ENCODE measurements around the gene BMERB1. TPM values are rescaled to one million over a fixed set of nuclear protein-coding genes. Genes with fewer than 3 reads are reported as not detected.

BMERB1 gene
- total and polyA plus RNA-seq, 7 donors = 26.6 to 133 (median 41.3) TPM

DNA sequence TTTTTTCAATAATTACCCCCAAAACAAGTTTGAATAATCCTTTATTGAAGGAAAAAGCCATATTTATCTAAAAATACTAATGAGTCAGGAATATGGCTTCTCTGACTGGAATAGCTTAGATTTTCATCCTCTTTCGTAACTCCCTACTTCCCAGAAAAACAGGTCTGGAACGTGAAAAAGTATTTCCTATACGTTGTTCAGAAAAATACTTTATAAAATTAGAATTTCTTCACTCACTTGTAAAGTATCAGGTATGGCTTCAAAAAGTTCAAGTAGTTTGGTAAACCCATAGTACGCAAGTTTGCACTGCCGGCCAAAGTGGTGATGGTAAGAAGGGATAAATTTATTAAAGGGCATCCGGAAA lies 174.9 kb downstream of the BMERB1 start:
- TF ChIP-seq, protein P1, sequence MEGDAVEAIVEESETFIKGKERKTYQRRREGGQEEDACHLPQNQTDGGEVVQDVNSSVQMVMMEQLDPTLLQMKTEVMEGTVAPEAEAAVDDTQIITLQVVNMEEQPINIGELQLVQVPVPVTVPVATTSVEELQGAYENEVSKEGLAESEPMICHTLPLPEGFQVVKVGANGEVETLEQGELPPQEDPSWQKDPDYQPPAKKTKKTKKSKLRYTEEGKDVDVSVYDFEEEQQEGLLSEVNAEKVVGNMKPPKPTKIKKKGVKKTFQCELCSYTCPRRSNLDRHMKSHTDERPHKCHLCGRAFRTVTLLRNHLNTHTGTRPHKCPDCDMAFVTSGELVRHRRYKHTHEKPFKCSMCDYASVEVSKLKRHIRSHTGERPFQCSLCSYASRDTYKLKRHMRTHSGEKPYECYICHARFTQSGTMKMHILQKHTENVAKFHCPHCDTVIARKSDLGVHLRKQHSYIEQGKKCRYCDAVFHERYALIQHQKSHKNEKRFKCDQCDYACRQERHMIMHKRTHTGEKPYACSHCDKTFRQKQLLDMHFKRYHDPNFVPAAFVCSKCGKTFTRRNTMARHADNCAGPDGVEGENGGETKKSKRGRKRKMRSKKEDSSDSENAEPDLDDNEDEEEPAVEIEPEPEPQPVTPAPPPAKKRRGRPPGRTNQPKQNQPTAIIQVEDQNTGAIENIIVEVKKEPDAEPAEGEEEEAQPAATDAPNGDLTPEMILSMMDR (IDR thresholded peaks at IDR 0.05) = no peak
- H3K27me3 ChIP-seq (ENCODE audit: insufficient read depth in 3 of 3, low read length in 2 of 3) = no peaks in the 10 kb centered on the region
- 93 to 97% (median 93%) methylated on average over 6 of the region's 6 CpGs for WGBS, 3 donors
- H3K27ac ChIP-seq = peak overlapping the region; percentile 78
- DNase-seq = no peak
- intact Hi-C loops (cut with DNase I) = loop anchor here (5.0 kb wide), 2 partner anchors 47 to 87 kb away; no protein-coding TSS in a partner anchor
- H3K4me3 ChIP-seq = no peak overlapping the region
- peaks cover 5 to 86% of the 10 kb centered on the region in 2 donors for H3K36me3 ChIP-seq (ENCODE audit: insufficient read depth in 1 of 2, low read depth in 1 of 2)
- peaks cover 52% of the 10 kb centered on the region for H3K4me1 ChIP-seq
- H3K9me3 ChIP-seq = no peaks in the 10 kb centered on the region
- ATAC-seq = no peak

GRCh38 chr16:15610369-15610871 lies 176.0 kb downstream of the BMERB1 start:
- peak overlapping the region; percentile 78 for H3K27ac ChIP-seq
- intact Hi-C loops (cut with DNase I) = no loop called here
- peaks cover 52% of the 10 kb centered on the region for H3K4me1 ChIP-seq
- TF ChIP-seq, protein P1 (IDR thresholded peaks at IDR 0.05) = no peak
- no peak overlapping the region for H3K4me3 ChIP-seq
- no peaks in the 10 kb centered on the region for H3K27me3 ChIP-seq (ENCODE audit: insufficient read depth in 3 of 3, low read length in 2 of 3)
- 68 to 87% (median 76%) methylated on average over 10 of the region's 10 CpGs for WGBS, 3 donors
- peaks cover 5 to 87% of the 10 kb centered on the region in 2 donors for H3K36me3 ChIP-seq (ENCODE audit: insufficient read depth in 1 of 2, low read depth in 1 of 2)
- peak; percentile 43 to 62 (median 54) for ATAC-seq
- no peaks in the 10 kb centered on the region for H3K9me3 ChIP-seq
- DNase-seq = no peak

DNA sequence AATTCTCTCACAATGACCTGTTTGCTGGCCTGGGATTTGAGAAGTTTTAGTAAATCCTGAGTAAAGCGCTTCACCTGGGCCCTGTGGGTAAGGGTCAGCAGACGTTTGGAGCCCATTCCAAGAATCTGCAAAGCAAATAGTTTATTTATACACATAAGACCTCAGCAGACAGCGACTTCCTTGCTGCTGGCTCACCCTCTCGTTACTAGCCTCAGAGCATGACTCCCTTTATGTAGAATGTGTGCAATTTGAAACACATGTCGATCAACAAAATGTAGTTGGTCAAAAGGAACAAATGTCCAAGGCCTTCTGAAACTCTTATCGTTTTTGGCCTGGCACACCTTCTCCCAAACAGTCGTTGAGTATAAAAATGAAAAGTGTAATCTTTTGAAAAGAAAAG lies 177.2 kb downstream of the BMERB1 start:
- H3K4me1 ChIP-seq = peaks cover 63% of the 10 kb centered on the region
- no peak overlapping the region for H3K4me3 ChIP-seq
- no peaks in the 10 kb centered on the region for H3K27me3 ChIP-seq (ENCODE audit: insufficient read depth in 3 of 3, low read length in 2 of 3)
- WGBS, 3 donors = 65 to 75% (median 71%) methylated on average over 7 of the region's 7 CpGs
- DNase-seq = no peak
- peaks cover 6 to 89% of the 10 kb centered on the region in 2 donors for H3K36me3 ChIP-seq (ENCODE audit: insufficient read depth in 1 of 2, low read depth in 1 of 2)
- no peaks in the 10 kb centered on the region for H3K9me3 ChIP-seq
- peak; percentile 27 to 63 (median 32) for ATAC-seq
- H3K27ac ChIP-seq = peak overlapping the region; percentile 78
- TF ChIP-seq, protein P1 (IDR thresholded peaks at IDR 0.05) = no peak
- intact Hi-C loops (cut with DNase I) = no loop called here

DNA sequence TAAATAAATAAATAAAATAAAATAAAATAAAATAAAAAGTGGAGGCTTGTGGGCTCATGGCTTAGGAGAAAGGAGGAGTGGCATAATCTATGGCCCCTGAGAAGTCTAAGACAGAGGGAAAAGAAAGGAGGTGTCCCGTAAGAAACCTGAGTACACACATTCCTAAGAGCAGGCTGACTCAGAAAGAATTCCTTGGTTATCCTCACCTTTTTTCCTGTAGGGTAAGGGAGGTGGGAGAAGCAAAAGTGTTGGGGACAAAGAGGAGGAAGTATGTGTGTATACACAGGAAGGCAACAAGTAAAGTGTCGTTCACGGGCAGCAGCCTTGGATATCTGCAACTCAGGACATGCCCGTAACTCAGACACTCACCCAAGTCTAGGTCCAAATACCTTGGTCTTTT lies 179.3 kb downstream of the BMERB1 start:
- peak overlapping the region; percentile 78 for H3K27ac ChIP-seq
- ATAC-seq = no peak

More for the DNA sequence above, 179.3 kb downstream of the BMERB1 start:
- DNase-seq = no peak
- Histone ChIP-seq H3K27me3 (ENCODE audit: insufficient read depth in 3 of 3, low read length in 2 of 3) (no peaks in the 10 kb centered on the region), H3K4me1 (peaks cover 48% of the 10 kb centered on the region), H3K36me3 (ENCODE audit: insufficient read depth in 1 of 2, low read depth in 1 of 2) (peaks cover 14 to 97% of the 10 kb centered on the region in 2 donors), H3K4me3 (no peak overlapping the region), H3K9me3 (no peaks in the 10 kb centered on the region)
- TF ChIP-seq, protein P1 (IDR thresholded peaks at IDR 0.05) = no peak
- 84 to 89% (median 89%) methylated on average over 4 of the region's 4 CpGs for WGBS, 3 donors
- intact Hi-C loops (cut with DNase I) = no loop called here
